Measurements from ENCODE around the gene ACBD3. TPM values are rescaled to one million over a fixed set of nuclear protein-coding genes. Genes with fewer than 3 reads are reported as not detected.

The ACBD3 gene
- total and polyA plus RNA-seq, 10 of the 15 experiments (the other 5 are each of a cell fraction or from before 2014, with no cell fraction given): 7.5 to 27.9 (median 20.3) TPM

- TF ChIP-seq, protein P1, sequence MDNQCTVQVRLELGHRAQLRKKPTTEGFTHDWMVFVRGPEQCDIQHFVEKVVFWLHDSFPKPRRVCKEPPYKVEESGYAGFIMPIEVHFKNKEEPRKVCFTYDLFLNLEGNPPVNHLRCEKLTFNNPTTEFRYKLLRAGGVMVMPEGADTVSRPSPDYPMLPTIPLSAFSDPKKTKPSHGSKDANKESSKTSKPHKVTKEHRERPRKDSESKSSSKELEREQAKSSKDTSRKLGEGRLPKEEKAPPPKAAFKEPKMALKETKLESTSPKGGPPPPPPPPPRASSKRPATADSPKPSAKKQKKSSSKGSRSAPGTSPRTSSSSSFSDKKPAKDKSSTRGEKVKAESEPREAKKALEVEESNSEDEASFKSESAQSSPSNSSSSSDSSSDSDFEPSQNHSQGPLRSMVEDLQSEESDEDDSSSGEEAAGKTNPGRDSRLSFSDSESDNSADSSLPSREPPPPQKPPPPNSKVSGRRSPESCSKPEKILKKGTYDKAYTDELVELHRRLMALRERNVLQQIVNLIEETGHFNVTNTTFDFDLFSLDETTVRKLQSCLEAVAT (IDR thresholded peaks at IDR 0.05): no peak
- TF ChIP-seq TARDBP (IDR thresholded peaks at IDR 0.05; ENCODE audit: borderline replicate concordance) (no peak), ZNF207 (IDR thresholded peaks at IDR 0.05; ENCODE audit: borderline replicate concordance) (no peak), TAF1 (IDR thresholded peaks at IDR 0.05; ENCODE audit: borderline replicate concordance, low read depth, low read length) (no peak), JUND (IDR thresholded peaks at IDR 0.05; ENCODE audit: low read depth, low read length) (no peak), REST (IDR thresholded peaks at IDR 0.05; ENCODE audit: low read depth, low read length) (no peak), FOS (IDR thresholded peaks at IDR 0.05; ENCODE audit: borderline replicate concordance, extremely low read depth, insufficient read length) (no peak), EED (IDR thresholded peaks at IDR 0.05; ENCODE audit: low read depth) (no peak), ETV6 (conservative IDR thresholded peaks at IDR 0.05 in 1 of 2, IDR thresholded peaks at IDR 0.05 in 1 of 2; ENCODE audit: borderline replicate concordance in 1 of 2, low read depth in 1 of 2) (no peak)
These were observed 36.1 kb upstream of the ACBD3 start (continued) for GRCh38 chr1:226222686-226223085.

Measured in GM12878 (cell line).